ENCODE data around the gene CHRNA5. TPM values are rescaled to one million over a fixed set of nuclear protein-coding genes. Genes with fewer than 3 reads are reported as not detected.

Gene CHRNA5
- total and polyA plus RNA-seq, 9 donors = 0.71 to 1.8 (median 1.2) TPM

- DNase-seq = no peak
- Histone ChIP-seq H3K9me3 (replicated peaks; ENCODE audit: control insufficient read depth, low read depth, low read length) (no peaks in the 10 kb centered on the region), H3K27ac (ENCODE audit: low read length) (no peak overlapping the region), H3K4me1 (ENCODE audit: control insufficient read depth, insufficient read depth, low read length) (peaks cover 5% of the 10 kb centered on the region), H3K4me3 (ENCODE audit: low read length) (no peak overlapping the region), H3K27me3 (ENCODE audit: control insufficient read depth, insufficient read depth, low read length) (peaks cover 16% of the 10 kb centered on the region), H3K36me3 (ENCODE audit: control insufficient read depth, insufficient read depth, low read length) (no peaks in the 10 kb centered on the region)
- WGBS (ENCODE audit: insufficient coverage) = 100% methylated on average over 1 of the region's 2 CpGs
These were observed 2.2 kb upstream of the CHRNA5 start for GRCh38 chr15:78563092-78563491.

- peaks cover 16% of the 10 kb centered on the region for H3K27me3 ChIP-seq (ENCODE audit: control insufficient read depth, insufficient read depth, low read length)
- 66% methylated on average over 8 of the region's 11 CpGs for WGBS (ENCODE audit: insufficient coverage)
- DNase-seq = no peak
These were observed 600 bp upstream of the CHRNA5 start for GRCh38 chr15:78564743-78565096.

GRCh38 chr15:78565951-78566774, 843 bp downstream of the CHRNA5 start:
- H3K36me3 ChIP-seq (ENCODE audit: control insufficient read depth, insufficient read depth, low read length) = no peaks in the 10 kb centered on the region
- H3K4me1 ChIP-seq (ENCODE audit: control insufficient read depth, insufficient read depth, low read length) = peaks cover 5% of the 10 kb centered on the region
- no peaks in the 10 kb centered on the region for H3K9me3 ChIP-seq (replicated peaks; ENCODE audit: control insufficient read depth, low read depth, low read length)
- WGBS (ENCODE audit: insufficient coverage) = 3% methylated on average over 10 of the region's 19 CpGs
- H3K4me3 ChIP-seq (ENCODE audit: low read length) = peak overlapping the region; percentile 45
- peak; percentile 16 for DNase-seq
- no peak overlapping the region for H3K27ac ChIP-seq (ENCODE audit: low read length)
- H3K27me3 ChIP-seq (ENCODE audit: control insufficient read depth, insufficient read depth, low read length) = peaks cover 16% of the 10 kb centered on the region

More at GRCh38 chr15:78564743-78565096, 600 bp upstream of the CHRNA5 start:
- H3K27ac ChIP-seq (ENCODE audit: low read length) = no peak overlapping the region
- peaks cover 5% of the 10 kb centered on the region for H3K4me1 ChIP-seq (ENCODE audit: control insufficient read depth, insufficient read depth, low read length)
- no peak overlapping the region for H3K4me3 ChIP-seq (ENCODE audit: low read length)
- no peaks in the 10 kb centered on the region for H3K9me3 ChIP-seq (replicated peaks; ENCODE audit: control insufficient read depth, low read depth, low read length)
- no peaks in the 10 kb centered on the region for H3K36me3 ChIP-seq (ENCODE audit: control insufficient read depth, insufficient read depth, low read length)

GRCh38 chr15:78567531-78567930, 2.2 kb downstream of the CHRNA5 start:
- 86% methylated on average over 1 of the region's 4 CpGs for WGBS (ENCODE audit: insufficient coverage)
- no peaks in the 10 kb centered on the region for H3K9me3 ChIP-seq (replicated peaks; ENCODE audit: control insufficient read depth, low read depth, low read length)
- peaks cover 5% of the 10 kb centered on the region for H3K4me1 ChIP-seq (ENCODE audit: control insufficient read depth, insufficient read depth, low read length)
- no peak overlapping the region for H3K27ac ChIP-seq (ENCODE audit: low read length)
- no peaks in the 10 kb centered on the region for H3K36me3 ChIP-seq (ENCODE audit: control insufficient read depth, insufficient read depth, low read length)
- peaks cover 14% of the 10 kb centered on the region for H3K27me3 ChIP-seq (ENCODE audit: control insufficient read depth, insufficient read depth, low read length)
- no peak for DNase-seq
- no peak overlapping the region for H3K4me3 ChIP-seq (ENCODE audit: low read length)

GRCh38 chr15:78570710-78571109, 5.4 kb downstream of the CHRNA5 start:
- Histone ChIP-seq H3K4me1 (ENCODE audit: control insufficient read depth, insufficient read depth, low read length) (peaks cover 5% of the 10 kb centered on the region), H3K4me3 (ENCODE audit: low read length) (no peak overlapping the region), H3K36me3 (ENCODE audit: control insufficient read depth, insufficient read depth, low read length) (no peaks in the 10 kb centered on the region), H3K9me3 (replicated peaks; ENCODE audit: control insufficient read depth, low read depth, low read length) (no peaks in the 10 kb centered on the region), H3K27ac (ENCODE audit: low read length) (no peak overlapping the region), H3K27me3 (ENCODE audit: control insufficient read depth, insufficient read depth, low read length) (peaks cover 8% of the 10 kb centered on the region)
- DNase-seq = no peak
- WGBS (ENCODE audit: insufficient coverage) = 92% methylated on average over 2 of the region's 2 CpGs

- H3K4me1 ChIP-seq (ENCODE audit: control insufficient read depth, insufficient read depth, low read length) = no peaks in the 10 kb centered on the region
- H3K4me3 ChIP-seq (ENCODE audit: low read length) = no peak overlapping the region
- no peak overlapping the region for H3K27ac ChIP-seq (ENCODE audit: low read length)
- peaks cover 2% of the 10 kb centered on the region for H3K27me3 ChIP-seq (ENCODE audit: control insufficient read depth, insufficient read depth, low read length)
- DNase-seq = no peak
- H3K9me3 ChIP-seq (replicated peaks; ENCODE audit: control insufficient read depth, low read depth, low read length) = no peaks in the 10 kb centered on the region
- no CpG with 5 or more reads among the region's 4 CpGs for WGBS (ENCODE audit: insufficient coverage)
- H3K36me3 ChIP-seq (ENCODE audit: control insufficient read depth, insufficient read depth, low read length) = no peaks in the 10 kb centered on the region
These were observed 6.1 kb downstream of the CHRNA5 start for GRCh38 chr15:78571382-78571781.

GRCh38 chr15:78573416-78573815, 8.1 kb downstream of the CHRNA5 start:
- Histone ChIP-seq H3K36me3 (ENCODE audit: control insufficient read depth, insufficient read depth, low read length) (no peaks in the 10 kb centered on the region), H3K9me3 (replicated peaks; ENCODE audit: control insufficient read depth, low read depth, low read length) (no peaks in the 10 kb centered on the region), H3K27ac (ENCODE audit: low read length) (no peak overlapping the region), H3K4me3 (ENCODE audit: low read length) (no peak overlapping the region), H3K4me1 (ENCODE audit: control insufficient read depth, insufficient read depth, low read length) (no peaks in the 10 kb centered on the region), H3K27me3 (ENCODE audit: control insufficient read depth, insufficient read depth, low read length) (no peaks in the 10 kb centered on the region)
- DNase-seq = no peak
- 71% methylated on average over 2 of the region's 4 CpGs for WGBS (ENCODE audit: insufficient coverage)

GRCh38 chr15:78574944-78575343, 9.6 kb downstream of the CHRNA5 start:
- Histone ChIP-seq H3K4me1 (ENCODE audit: control insufficient read depth, insufficient read depth, low read length) (no peaks in the 10 kb centered on the region), H3K4me3 (ENCODE audit: low read length) (no peak overlapping the region), H3K27me3 (ENCODE audit: control insufficient read depth, insufficient read depth, low read length) (no peaks in the 10 kb centered on the region), H3K27ac (ENCODE audit: low read length) (no peak overlapping the region), H3K9me3 (replicated peaks; ENCODE audit: control insufficient read depth, low read depth, low read length) (no peaks in the 10 kb centered on the region), H3K36me3 (ENCODE audit: control insufficient read depth, insufficient read depth, low read length) (no peaks in the 10 kb centered on the region)
- DNase-seq = no peak
- no CpG with 5 or more reads among the region's 1 CpG for WGBS (ENCODE audit: insufficient coverage)

GRCh38 chr15:78597583-78597982, 32.3 kb downstream of the CHRNA5 start:
- H3K36me3 ChIP-seq (ENCODE audit: control insufficient read depth, insufficient read depth, low read length) = no peaks in the 10 kb centered on the region
- no peak overlapping the region for H3K4me3 ChIP-seq (ENCODE audit: low read length)
- H3K27ac ChIP-seq (ENCODE audit: low read length) = no peak overlapping the region
- peaks cover 3% of the 10 kb centered on the region for H3K27me3 ChIP-seq (ENCODE audit: control insufficient read depth, insufficient read depth, low read length)
- H3K4me1 ChIP-seq (ENCODE audit: control insufficient read depth, insufficient read depth, low read length) = no peaks in the 10 kb centered on the region
- no peak for DNase-seq
- no peaks in the 10 kb centered on the region for H3K9me3 ChIP-seq (replicated peaks; ENCODE audit: control insufficient read depth, low read depth, low read length)
- WGBS (ENCODE audit: insufficient coverage) = no CpG with 5 or more reads among the region's 1 CpG

- WGBS (ENCODE audit: insufficient coverage) = 100% methylated on average over 2 of the region's 3 CpGs
- Histone ChIP-seq H3K9me3 (replicated peaks; ENCODE audit: control insufficient read depth, low read depth, low read length) (no peaks in the 10 kb centered on the region), H3K36me3 (ENCODE audit: control insufficient read depth, insufficient read depth, low read length) (no peaks in the 10 kb centered on the region), H3K27ac (ENCODE audit: low read length) (no peak overlapping the region), H3K4me1 (ENCODE audit: control insufficient read depth, insufficient read depth, low read length) (no peaks in the 10 kb centered on the region), H3K4me3 (ENCODE audit: low read length) (no peak overlapping the region), H3K27me3 (ENCODE audit: control insufficient read depth, insufficient read depth, low read length) (peaks cover 3% of the 10 kb centered on the region)
- DNase-seq = no peak
These were observed 33.0 kb downstream of the CHRNA5 start for GRCh38 chr15:78598348-78598747.

- Histone ChIP-seq H3K36me3 (ENCODE audit: control insufficient read depth, insufficient read depth, low read length) (no peaks in the 10 kb centered on the region), H3K4me3 (ENCODE audit: low read length) (no peak overlapping the region)
These were observed 33.9 kb downstream of the CHRNA5 start for GRCh38 chr15:78599189-78599588.

More at GRCh38 chr15:78599189-78599588, 33.9 kb downstream of the CHRNA5 start:
- H3K27ac ChIP-seq (ENCODE audit: low read length) = no peak overlapping the region
- peaks cover 3% of the 10 kb centered on the region for H3K27me3 ChIP-seq (ENCODE audit: control insufficient read depth, insufficient read depth, low read length)
- no peaks in the 10 kb centered on the region for H3K4me1 ChIP-seq (ENCODE audit: control insufficient read depth, insufficient read depth, low read length)
- no peak for DNase-seq
- H3K9me3 ChIP-seq (replicated peaks; ENCODE audit: control insufficient read depth, low read depth, low read length) = no peaks in the 10 kb centered on the region
